Left ventricle myocardium inferior (tissue), 1 donor: Measurements from ENCODE around the gene SEPHS1. TPM values are rescaled to one million over a fixed set of nuclear protein-coding genes. Genes with fewer than 3 reads are reported as not detected.

ENCODE experiments used
- DNase-seq: peaks from one replicate; pipeline ENCODE4 v3.0.0-alpha.2; 2020
- H3K27ac ChIP-seq: fragments of 200-600 bp; replicated peaks from 2 replicates; pipeline ENCODE4 v1.8.0; 2021
- H3K27me3 ChIP-seq: fragments of 200-600 bp; 2 replicates; pipeline ENCODE4 v1.8.0; 2021; ENCODE audit warnings: low read depth
- H3K36me3 ChIP-seq: fragments of 200-600 bp; 2 replicates; pipeline ENCODE4 v1.8.0; 2021
- H3K4me1 ChIP-seq: fragments of 200-600 bp; 2 replicates; pipeline ENCODE4 v1.8.0; 2021
- H3K4me3 ChIP-seq: fragments of 200-600 bp; 2 replicates; pipeline ENCODE4 v1.8.0; 2021; ENCODE audit warnings: mild to moderate bottlenecking, moderate library complexity
- H3K9me3 ChIP-seq: fragments of 200-600 bp; replicated peaks from 2 replicates; pipeline ENCODE4 v1.8.0; 2021
- CTCF ChIP-seq: fragments of 200-600 bp; IDR thresholded peaks from 2 replicates; pipeline ENCODE4 v1.8.0; 2021; ENCODE audit warnings: antibody characterized with exemption, mild to moderate bottlenecking, borderline replicate concordance
- intact Hi-C: fragments of 100-400 bp; cut with micrococcal nuclease; formaldehyde crosslinking; loops from one replicate; pipeline ENCODE4 v1.11.0; 2022
- total RNA-seq: library from RNA; stranded (reverse); fragmentation: NEBNext Ultra II Directional; extraction: Animal tissue kit (Norgen Biotek cat#: 25700); gene quantifications from one replicate; pipeline ENCODE4 v1.2.1, GENCODE V29; 2021
- donor health status: DM: no; HTN: yes; CAD: no; lungs with severe emphysema.

SEPHS1 gene
- total RNA-seq, 1 donor from 2014 or later: 26.0 TPM

GRCh38 chr10:13308096-13308495 is 40.0 kb downstream of the SEPHS1 start:
- no peak for DNase-seq

DNA sequence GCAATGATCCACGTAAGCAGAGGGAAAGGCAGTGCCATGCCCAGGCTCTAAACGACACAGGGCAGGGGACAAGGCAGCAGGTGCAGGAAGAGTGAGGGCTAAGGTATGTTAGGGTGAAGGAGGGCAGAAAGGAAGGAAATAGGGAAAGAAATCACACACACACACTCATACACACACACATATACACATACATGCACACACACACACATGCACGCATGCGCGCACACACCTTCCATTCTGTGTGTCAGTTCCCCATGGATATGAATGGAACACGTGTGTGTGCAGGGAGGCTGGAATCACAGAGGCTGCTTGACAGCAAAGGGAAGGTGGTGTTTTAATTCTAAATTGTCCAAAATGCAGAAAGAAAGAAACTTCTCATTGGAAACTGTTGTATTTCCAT is 42.0 kb downstream of the SEPHS1 start:
- Histone ChIP-seq H3K4me3 (no peak overlapping the region), H3K9me3 (no peaks in the 10 kb centered on the region), H3K4me1 (peaks cover 17% of the 10 kb centered on the region), H3K27me3 (no peaks in the 10 kb centered on the region), H3K27ac (no peak overlapping the region), H3K36me3 (no peaks in the 10 kb centered on the region)
- DNase-seq: no peak
- no peak for TF ChIP-seq CTCF
- intact Hi-C loops: no loop called here

More at GRCh38 chr10:13308096-13308495, 40.0 kb downstream of the SEPHS1 start:
- H3K36me3 ChIP-seq: no peaks in the 10 kb centered on the region
- no peak overlapping the region for H3K4me3 ChIP-seq
- TF ChIP-seq CTCF: no peak
- no peaks in the 10 kb centered on the region for H3K9me3 ChIP-seq
- no peak overlapping the region for H3K27ac ChIP-seq
- intact Hi-C loops: no loop called here
- peaks cover 2% of the 10 kb centered on the region for H3K4me1 ChIP-seq
- H3K27me3 ChIP-seq: no peaks in the 10 kb centered on the region

GRCh38 chr10:13302821-13303555 is 45.1 kb downstream of the SEPHS1 start:
- Histone ChIP-seq H3K4me3 (peak overlapping the region; percentile 77), H3K9me3 (no peaks in the 10 kb centered on the region), H3K27ac (peak overlapping the region; percentile 100), H3K36me3 (no peaks in the 10 kb centered on the region), H3K27me3 (no peaks in the 10 kb centered on the region), H3K4me1 (peaks cover 44% of the 10 kb centered on the region)
- intact Hi-C loops: no loop called here
- DNase-seq: no peak
- TF ChIP-seq CTCF: no peak

DNA sequence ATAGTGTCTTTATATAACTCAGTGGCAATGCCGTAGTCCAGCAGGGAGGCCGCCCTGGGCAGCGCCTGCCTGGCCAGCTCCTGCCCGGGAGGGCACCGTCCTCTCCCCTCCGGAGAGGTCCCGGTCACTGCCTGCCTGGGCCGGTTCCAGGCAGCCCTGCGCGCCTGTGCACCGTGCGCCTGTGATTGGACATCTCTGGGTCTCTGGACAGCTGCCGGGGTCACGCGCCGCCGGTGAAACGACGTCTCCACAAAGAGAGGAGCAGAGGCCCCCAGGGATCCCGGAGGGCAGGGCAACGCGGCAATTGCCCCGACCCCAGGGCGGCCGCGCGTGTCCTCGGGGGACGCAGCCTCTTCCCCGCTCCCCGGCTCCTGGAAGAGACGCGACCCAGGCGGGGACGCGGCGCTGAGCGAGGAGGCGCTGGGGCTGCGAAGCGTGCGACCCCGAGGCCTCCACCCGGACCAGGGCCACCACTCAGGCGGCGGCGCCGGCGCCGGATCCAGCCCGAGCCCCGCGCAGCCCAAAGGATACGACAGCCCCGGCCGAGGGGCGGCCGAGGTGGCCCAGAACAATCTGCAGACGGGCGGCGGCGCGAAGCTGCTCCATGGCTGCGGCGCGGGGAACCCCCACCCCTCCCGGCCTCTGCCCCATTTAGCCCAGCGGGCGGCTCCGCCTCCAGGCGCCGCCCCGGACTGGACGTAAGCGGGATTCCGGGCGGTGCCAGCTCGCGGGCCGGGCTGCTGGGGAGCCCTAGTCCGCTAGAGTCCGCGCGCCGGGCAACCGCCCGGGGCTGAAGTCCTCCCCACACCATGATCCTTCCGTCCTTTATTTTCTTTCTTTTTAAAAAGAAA is 48.4 kb downstream of the SEPHS1 start, which contains the start of gene PHYH:
Gene PHYH, minus strand, starts transcription at position 628 of the 851 bp plus-strand sequence. Its CDS starts 22 bp downstream, at position 606.
- DNase-seq: peak; percentile 93
- peaks cover 10% of the 10 kb centered on the region for H3K36me3 ChIP-seq
- H3K4me3 ChIP-seq: peak within 1 kb of the TSS; percentile 96
- H3K4me1 ChIP-seq: peaks cover 44% of the 10 kb centered on the region
- no peaks in the 10 kb centered on the region for H3K9me3 ChIP-seq
- no peak for TF ChIP-seq CTCF
- intact Hi-C loops: no loop called here
- peak within 1 kb of the TSS; percentile 100 for H3K27ac ChIP-seq
- H3K27me3 ChIP-seq: no peaks in the 10 kb centered on the region

DNA sequence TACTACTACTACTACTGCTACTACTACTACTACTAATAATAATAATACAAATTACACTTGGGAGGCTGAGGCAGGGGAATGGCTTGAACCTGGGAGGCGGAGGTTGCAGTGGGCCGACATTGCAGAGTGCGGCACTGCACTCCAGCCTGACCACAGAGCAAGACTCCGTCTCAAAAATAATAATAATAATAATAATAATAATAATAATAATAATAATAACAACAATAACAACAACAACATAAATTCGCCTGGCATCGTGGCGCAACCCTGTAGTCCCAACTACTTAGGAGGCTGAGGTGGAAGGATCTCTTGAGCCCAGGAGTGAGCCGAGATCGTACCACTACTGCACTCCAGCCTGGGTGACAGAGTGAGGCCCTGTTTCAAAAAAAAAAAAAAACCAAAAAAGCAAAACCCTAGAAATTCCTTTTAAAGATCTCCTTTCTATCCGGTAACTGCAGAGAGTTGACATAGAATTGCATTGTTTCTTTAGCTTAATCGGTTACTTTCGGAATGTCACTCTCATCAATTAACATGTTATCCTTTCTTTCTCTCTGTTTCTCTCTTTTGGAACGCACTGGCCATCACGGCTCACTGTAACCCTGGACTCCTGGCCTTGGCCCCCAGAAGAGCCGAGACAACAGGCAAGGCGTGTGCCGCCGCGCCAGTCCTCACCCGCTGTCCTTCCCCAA is 49.2 kb downstream of the SEPHS1 start:
- Histone ChIP-seq H3K4me1 (peaks cover 44% of the 10 kb centered on the region), H3K9me3 (no peaks in the 10 kb centered on the region), H3K27me3 (no peaks in the 10 kb centered on the region), H3K27ac (peak overlapping the region; percentile 100), H3K36me3 (peaks cover 17% of the 10 kb centered on the region), H3K4me3 (peak overlapping the region; percentile 96)
- TF ChIP-seq CTCF: no peak
- intact Hi-C loops: no loop called here
- DNase-seq: no peak
